Occipital lobe (tissue), 2 donors: ENCODE results near the gene ZNF23. TPM values are rescaled to one million over a fixed set of nuclear protein-coding genes. Genes with fewer than 3 reads are reported as not detected.
A peak's percentile ranks its signal among the peaks of the same experiment; 100 is the strongest.

ENCODE experiments used
- DNase-seq: peaks from one replicate; lab custom pipeline; 2025; lab: John Stamatoyannopoulos, UW
- total RNA-seq: library from RNA; depleted of rRNA; stranded (reverse); fragments of >200 nt; gene quantifications from one replicate; pipeline ENCODE4 v1.2.3, GENCODE V29; 2014

The ZNF23 gene
- total RNA-seq, 1 donor from 2014 or later = 23.4 TPM

DNA sequence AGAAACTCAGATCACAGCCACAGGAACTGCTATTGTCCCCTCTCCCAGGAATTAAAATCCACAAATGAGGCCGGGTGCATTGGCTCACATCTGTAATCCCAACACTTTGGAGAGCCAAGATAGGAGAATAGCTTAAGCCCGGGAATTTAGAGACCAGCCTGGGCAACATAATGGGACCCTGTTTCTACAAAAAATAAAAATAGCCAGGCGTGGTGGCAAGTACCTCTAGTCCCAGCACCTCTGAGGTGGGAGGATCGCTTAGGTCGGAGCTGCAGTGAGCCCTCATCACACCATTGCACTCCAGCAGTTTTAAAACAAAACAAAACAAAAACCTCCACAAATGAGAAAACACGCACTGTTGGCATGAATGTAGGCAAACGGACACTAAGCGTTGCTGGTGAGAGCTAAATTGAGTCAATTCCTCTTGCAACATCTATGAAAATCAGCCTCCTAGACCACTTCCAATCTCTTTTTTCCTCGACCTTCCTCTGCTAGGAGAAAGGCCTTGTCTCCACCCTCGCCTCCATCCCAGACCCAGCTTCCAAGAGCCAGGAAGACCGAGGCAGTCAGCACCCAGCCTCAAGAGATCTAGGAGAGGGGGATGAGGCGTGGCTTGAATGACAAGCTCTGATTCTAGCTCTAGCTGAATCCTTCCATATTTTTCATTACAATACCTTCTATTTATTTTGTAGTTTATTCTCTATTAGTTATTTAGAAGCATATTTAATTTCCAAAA, 35.0 kb downstream of the ZNF23 start:
- DNase-seq = no peak

GRCh38 chr16:71426069-71426879, 35.8 kb downstream of the ZNF23 start:
- DNase-seq = no peak

GRCh38 chr16:71425746-71426068, 36.3 kb downstream of the ZNF23 start:
- DNase-seq = no peak

DNA sequence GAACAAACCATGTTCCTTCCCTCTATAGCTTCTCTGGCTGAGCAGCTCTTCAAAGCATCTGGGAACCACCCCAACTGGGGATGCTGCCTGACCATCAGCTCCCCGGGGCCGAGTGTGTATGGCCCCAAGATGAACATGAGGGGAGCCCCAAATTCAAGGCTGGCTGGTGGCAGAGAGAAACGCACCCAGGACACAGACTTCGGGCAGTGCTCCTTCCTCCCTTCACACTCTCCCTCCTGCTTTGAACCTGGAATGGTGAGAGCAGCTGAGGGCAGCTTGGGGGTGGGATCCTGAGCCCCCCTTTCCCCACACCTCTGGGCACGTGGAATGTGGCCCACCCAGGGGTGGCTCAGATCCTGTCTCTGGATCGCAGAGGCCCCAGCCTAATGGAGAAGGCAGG, 37.4 kb downstream of the ZNF23 start:
- DNase-seq = no peak

GRCh38 chr16:71423865-71424264, 38.2 kb downstream of the ZNF23 start:
- no peak for DNase-seq

DNA sequence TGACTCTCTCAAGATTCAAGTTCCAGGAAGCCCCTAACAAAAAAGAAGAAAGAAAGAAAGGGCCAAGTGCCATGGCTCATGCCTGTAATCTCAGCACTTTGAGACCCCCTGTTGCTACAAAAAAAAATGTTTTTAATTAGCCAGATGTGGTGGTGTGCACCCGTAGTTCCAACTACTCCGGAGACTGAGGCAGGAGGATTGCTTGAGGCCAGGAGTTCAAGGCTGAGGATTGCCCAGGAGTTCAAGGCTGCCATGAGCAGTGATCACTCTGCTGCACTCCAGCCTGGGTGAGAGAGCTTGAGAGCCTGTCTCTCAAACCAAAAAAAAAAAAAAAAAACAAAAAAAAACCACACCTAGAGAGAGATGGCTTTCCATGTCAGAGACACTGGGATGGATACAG, 39.0 kb downstream of the ZNF23 start:
- DNase-seq = no peak

GRCh38 chr16:71421911-71422310, 40.1 kb downstream of the ZNF23 start:
- DNase-seq = no peak

DNA sequence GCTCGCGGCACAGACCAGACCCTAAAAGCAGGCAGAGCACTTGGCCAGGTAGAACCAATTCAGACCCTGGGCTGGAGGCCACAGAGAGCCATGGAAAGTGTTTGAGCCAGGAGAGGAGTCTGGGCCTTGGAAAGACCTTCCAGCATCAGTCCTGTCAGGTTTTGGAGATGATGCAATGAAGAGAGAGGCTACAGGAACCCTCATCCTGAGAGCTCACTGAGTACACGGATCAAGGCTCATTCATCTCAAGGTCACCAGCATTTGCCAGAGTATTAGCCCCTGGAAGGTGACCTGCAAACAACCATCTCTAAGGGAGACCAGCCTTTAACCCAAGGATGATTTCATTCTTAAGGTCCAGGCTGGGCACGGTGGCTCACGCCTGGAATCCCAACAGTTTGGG, 48.0 kb downstream of the ZNF23 start:
- DNase-seq = no peak

DNA sequence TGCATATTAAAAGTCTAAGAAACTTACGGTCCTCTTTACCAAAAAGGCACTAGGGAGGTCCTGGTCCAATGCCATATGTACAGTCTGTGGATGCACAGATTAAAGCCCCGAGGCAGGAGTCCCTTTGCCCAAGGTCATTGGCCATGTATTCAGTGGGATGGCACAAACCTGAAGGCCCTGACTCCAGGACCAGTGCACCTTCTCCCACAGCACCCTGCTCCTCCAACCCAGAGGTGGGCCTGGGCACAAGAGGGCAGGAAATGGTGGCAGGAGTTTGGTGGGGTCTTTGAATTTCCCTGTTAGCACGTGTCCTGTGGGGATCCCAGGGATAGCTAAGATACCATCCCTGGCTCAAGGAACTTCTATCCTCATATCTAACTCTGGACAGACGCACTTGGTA, 48.7 kb downstream of the ZNF23 start:
- no peak for DNase-seq

- peak; percentile 45 for DNase-seq
Observed at GRCh38 chr16:71412270-71413160, 49.5 kb downstream of the ZNF23 start.

DNA sequence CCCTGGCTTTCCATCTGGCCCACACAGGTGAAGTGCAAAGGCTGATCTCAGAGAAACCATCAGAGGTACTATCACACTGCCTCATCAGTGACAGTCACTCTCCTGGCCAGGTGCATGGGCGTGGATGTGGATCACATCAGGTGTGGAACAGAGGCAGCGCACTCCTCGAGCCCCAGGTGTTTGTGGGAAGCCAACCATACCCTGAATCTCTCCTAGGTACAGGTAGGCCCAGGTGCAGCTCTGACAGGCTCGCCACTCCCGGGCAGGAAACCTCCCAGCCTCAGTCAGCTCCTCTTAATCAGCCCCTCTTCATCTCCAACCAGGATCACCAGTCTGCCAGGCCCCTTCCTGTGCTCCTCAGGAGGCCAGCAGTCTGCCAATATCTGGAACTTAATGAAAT, 51.9 kb downstream of the ZNF23 start:
- DNase-seq = no peak

DNA sequence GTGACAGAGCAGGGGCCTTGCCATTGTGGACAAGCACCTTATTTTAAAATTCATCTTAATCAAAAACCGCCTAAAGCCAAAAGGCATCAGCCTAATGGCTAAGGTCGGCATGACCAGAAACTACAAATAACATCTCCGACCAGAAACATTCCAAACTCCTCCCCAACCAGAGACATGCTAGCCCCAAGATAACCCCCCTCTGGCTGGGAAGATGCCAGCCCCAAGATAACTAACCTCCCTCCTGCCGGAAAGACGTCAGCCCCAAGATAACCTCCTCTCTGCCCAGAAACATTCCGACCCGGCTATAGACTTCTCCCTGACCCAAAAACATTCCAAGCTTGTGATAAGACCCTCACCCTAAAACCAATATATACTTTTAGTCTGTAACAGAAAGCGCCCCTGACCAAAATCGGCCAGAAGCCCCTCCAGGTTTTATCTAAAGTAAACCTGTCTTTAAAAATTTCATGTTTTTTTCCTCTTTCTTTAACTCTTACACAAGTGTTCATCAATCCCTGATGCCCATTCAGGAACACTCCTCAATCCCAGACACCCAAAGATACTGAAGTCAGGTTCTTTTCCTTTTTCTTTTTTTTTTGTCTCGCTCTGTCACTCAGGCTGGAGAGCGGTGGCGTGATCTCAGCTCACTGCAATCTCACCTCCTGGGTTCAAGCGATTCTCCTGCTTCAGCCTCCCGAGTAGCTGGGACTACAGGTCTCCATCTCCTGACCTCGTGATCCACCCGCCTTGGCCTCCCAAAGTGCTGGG, 52.9 kb downstream of the ZNF23 start:
- no peak for DNase-seq

- DNase-seq = no peak
Observed at GRCh38 chr16:71408536-71408935, 53.5 kb downstream of the ZNF23 start.

- DNase-seq = no peak
Observed at GRCh38 chr16:71407731-71408130, 54.3 kb downstream of the ZNF23 start.

GRCh38 chr16:71406724-71407123, 55.3 kb downstream of the ZNF23 start:
- DNase-seq = no peak

DNA sequence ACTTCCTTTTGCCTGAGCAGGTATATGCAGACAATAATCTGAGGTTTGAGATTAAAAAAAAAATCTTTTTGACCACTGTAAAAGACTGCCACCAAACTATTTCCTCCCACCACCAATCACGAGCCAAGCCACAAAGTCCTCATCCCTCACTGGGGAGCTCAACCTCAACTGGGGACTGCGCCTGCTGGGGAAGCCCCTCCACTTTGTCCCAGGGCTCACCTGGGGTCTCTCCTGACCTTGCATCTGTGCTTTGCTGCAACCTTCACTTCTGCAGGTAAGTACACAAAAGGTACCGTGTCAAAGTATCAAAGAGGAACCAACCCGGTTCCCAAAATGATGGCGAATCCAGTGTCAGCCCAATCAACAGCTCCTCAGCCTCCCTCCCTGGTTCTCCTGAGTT, 55.7 kb downstream of the ZNF23 start:
- DNase-seq = no peak

DNA sequence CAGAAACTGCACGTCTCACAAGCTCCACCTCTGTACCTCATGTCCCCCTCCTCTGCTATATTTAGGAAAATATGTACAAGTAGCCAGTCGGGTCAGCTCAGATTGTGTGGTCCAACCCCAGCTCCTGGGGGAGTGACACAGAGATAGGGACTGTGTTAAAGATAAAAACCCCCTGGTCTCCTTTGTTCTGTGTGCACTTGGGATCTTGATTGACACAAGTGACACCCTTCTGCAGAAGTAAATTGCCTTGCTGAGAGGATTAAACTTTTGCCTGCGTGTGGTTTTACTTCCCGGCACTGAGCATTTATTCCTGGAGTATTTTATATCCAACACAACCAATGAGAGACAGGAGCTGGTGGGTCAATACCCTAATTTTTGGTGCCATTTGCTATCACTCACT, 57.7 kb downstream of the ZNF23 start:
- DNase-seq = no peak

DNA sequence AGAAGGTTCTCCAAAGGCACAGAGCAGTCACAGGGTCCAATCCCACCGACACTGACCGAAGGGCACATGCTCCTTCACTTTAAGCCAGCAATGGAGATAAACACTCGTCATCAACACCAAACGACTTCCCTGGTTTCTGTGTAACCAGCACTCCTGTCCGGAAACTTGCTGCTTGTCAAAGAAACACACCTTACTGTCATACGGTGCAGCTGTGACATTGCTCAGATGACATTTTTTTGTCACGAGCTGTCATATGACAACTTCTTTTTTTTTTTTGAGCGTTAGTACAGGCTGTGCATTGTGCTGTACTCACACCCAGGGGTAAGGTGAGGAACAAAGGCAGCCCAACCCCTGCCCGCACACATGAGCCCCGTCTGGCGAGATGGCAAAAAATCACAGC, 59.4 kb downstream of the ZNF23 start:
- no peak for DNase-seq

DNA sequence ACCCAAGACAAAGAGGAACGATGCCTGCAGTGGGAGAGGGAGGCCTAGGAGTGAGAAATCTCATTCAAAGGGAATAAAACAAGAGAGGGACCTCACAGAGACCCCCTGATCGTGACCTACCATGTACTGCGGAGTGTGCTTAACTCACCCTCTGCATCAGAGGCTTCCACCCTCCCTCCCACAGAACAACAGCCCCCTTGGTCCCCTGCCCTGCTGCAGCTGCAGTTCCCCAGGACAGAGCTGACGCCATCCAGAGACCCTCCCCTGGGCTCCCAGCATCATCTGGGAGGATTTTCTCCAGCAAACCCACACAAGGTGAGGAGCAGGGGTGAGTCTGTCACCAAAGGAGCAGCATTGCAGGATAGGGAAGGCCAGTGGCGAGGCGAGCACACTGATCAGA, 60.0 kb downstream of the ZNF23 start:
- no peak for DNase-seq

- no peak for DNase-seq
Observed at GRCh38 chr16:71399801-71400563, 62.1 kb downstream of the ZNF23 start.
